GM12874 (cell line): ENCODE results near the gene HES3.

Experiments used
- CTCF ChIP-seq: IDR thresholded peaks from 2 replicates; pipeline ENCODE4 v1.5.1; 2011; ENCODE audit warnings: low read depth, mild to moderate bottlenecking, control low read depth, low read length, moderate library complexity; ENCODE audit not compliant: insufficient read depth

HES3 gene

GRCh38 chr1:6262555-6263420 lies 18.8 kb downstream of the HES3 start:
- TF ChIP-seq CTCF = no peak

- TF ChIP-seq CTCF = no peak
Measured at GRCh38 chr1:6263716-6264115, 19.7 kb downstream of the HES3 start.

GRCh38 chr1:6265151-6265550 lies 21.2 kb downstream of the HES3 start:
- TF ChIP-seq CTCF = no peak

- no peak for TF ChIP-seq CTCF
Measured at GRCh38 chr1:6266641-6267040, 22.7 kb downstream of the HES3 start.

GRCh38 chr1:6267686-6268322 lies 23.8 kb downstream of the HES3 start:
- no peak for TF ChIP-seq CTCF

- no peak for TF ChIP-seq CTCF
Measured at GRCh38 chr1:6268415-6268814, 24.4 kb downstream of the HES3 start.

- TF ChIP-seq CTCF = no peak
Measured at GRCh38 chr1:6269296-6269695, 25.3 kb downstream of the HES3 start.
